Liver (tissue), 9 donors: ENCODE results near the gene TLR9. TPM values are rescaled to one million over a fixed set of nuclear protein-coding genes. Genes with fewer than 3 reads are reported as not detected.
A peak's percentile ranks its signal among the peaks of the same experiment; 100 is the strongest.

Experiments used
- DNase-seq: peaks from one replicate; pipeline ENCODE4 v3.0.0-alpha.2; 2017; ENCODE audit warnings: low spot score
- H3K27ac ChIP-seq, 2 donors: one replicate each; pipeline ENCODE4 v1.7.0; 2013; ENCODE audit warnings: inconsistent platforms in 2 of 2, low read length in 2 of 2, control low read depth in 1 of 2, low read depth in 1 of 2, mild to moderate bottlenecking in 1 of 2
- H3K27me3 ChIP-seq, 4 donors: one replicate each; pipeline versions ENCODE4 v1.6.1 to v1.7.0; 2013; ENCODE audit warnings: low read length in 3 of 4, inconsistent platforms in 1 of 4, mild to moderate bottlenecking in 1 of 4, moderate library complexity in 1 of 4; ENCODE audit not compliant: control insufficient read depth in 4 of 4, insufficient read depth in 4 of 4
- H3K36me3 ChIP-seq, 4 donors: one replicate each; pipeline versions ENCODE4 v1.6.1 to v1.7.0; 2013; ENCODE audit warnings: low read length in 3 of 4, mild to moderate bottlenecking in 3 of 4, low read depth in 1 of 4, moderate library complexity in 1 of 4; ENCODE audit not compliant: control insufficient read depth in 4 of 4, insufficient read depth in 3 of 4
- H3K4me1 ChIP-seq, 4 donors: one replicate each; pipeline versions ENCODE4 v1.6.1 to v1.7.0; 2013; ENCODE audit warnings: low read length in 3 of 4, mild to moderate bottlenecking in 3 of 4, moderate library complexity in 1 of 4; ENCODE audit not compliant: control insufficient read depth in 4 of 4, insufficient read depth in 4 of 4
- H3K4me3 ChIP-seq, 3 donors: one replicate each; pipeline versions ENCODE4 v1.6.1 to v1.7.0; 2013; ENCODE audit warnings: low read length in 3 of 3, control low read depth in 1 of 3, low read depth in 1 of 3, mild to moderate bottlenecking in 1 of 3
- H3K9ac ChIP-seq, 2 donors: one replicate each; pipeline ENCODE4 v1.7.0; 2013; ENCODE audit warnings: low read length in 2 of 2, mild to moderate bottlenecking in 2 of 2, moderate library complexity in 2 of 2, control low read depth in 1 of 2, low read depth in 1 of 2
- H3K9me3 ChIP-seq, 4 donors: one replicate each; pipeline versions ENCODE4 v1.6.1 to v1.7.0; 2013; ENCODE audit warnings: low read length in 3 of 4; ENCODE audit not compliant: control insufficient read depth in 4 of 4
- ATF3 ChIP-seq: IDR thresholded peaks from 2 replicates; pipeline ENCODE4 v1.6.1; 2016; ENCODE audit warnings: antibody characterized with exemption
- EGR1 ChIP-seq, 2 donors: IDR thresholded peaks; 2 replicates each; pipeline ENCODE4 v1.6.1; 2016 to 2018; ENCODE audit warnings: antibody characterized with exemption in 2 of 2, low read depth in 2 of 2
- FOXA1 ChIP-seq: IDR thresholded peaks from 2 replicates; pipeline ENCODE4 v1.6.1; 2016; ENCODE audit warnings: antibody characterized with exemption
- FOXA2 ChIP-seq: IDR thresholded peaks from 2 replicates; pipeline ENCODE4 v1.6.1; 2016; ENCODE audit warnings: antibody characterized with exemption
- GABPA ChIP-seq, 2 donors: IDR thresholded peaks in 1 of 2; conservative IDR thresholded peaks in 1 of 2; 2 replicates each; pipeline ENCODE4 v1.6.1; 2016; ENCODE audit warnings: antibody characterized with exemption in 2 of 2, mild to moderate bottlenecking in 1 of 2, moderate library complexity in 1 of 2
- HNF4A ChIP-seq, 2 donors: conservative IDR thresholded peaks; 2 replicates each; pipeline ENCODE4 v1.6.1; 2016; ENCODE audit warnings: antibody characterized with exemption in 2 of 2, mild to moderate bottlenecking in 2 of 2
- HNF4G ChIP-seq: IDR thresholded peaks from 2 replicates; pipeline ENCODE4 v1.6.1; 2016; ENCODE audit warnings: antibody characterized with exemption
- JUND ChIP-seq, 2 donors: IDR thresholded peaks; 2 replicates each; pipeline ENCODE4 v1.6.1; 2016; ENCODE audit warnings: antibody characterized with exemption in 2 of 2
- MAX ChIP-seq: IDR thresholded peaks from 2 replicates; pipeline ENCODE4 v1.6.1; 2016; ENCODE audit warnings: antibody characterized with exemption
- NR2F2 ChIP-seq: IDR thresholded peaks from 2 replicates; pipeline ENCODE4 v1.6.1; 2016; ENCODE audit warnings: antibody characterized with exemption
- RAD21 ChIP-seq, 2 donors: IDR thresholded peaks; 2 replicates each; pipeline ENCODE4 v1.6.1; 2016; ENCODE audit warnings: antibody characterized with exemption in 2 of 2, mild to moderate bottlenecking in 2 of 2
- RXRA ChIP-seq, 2 donors: IDR thresholded peaks; 2 replicates each; pipeline ENCODE4 v1.6.1; 2017 to 2018; ENCODE audit warnings: antibody characterized with exemption in 2 of 2, mild to moderate bottlenecking in 1 of 2
- SP1 ChIP-seq: IDR thresholded peaks from 2 replicates; pipeline ENCODE4 v1.6.1; 2018; ENCODE audit warnings: antibody characterized with exemption, mild to moderate bottlenecking
- TAF1 ChIP-seq: conservative IDR thresholded peaks from 2 replicates; pipeline ENCODE4 v1.6.1; 2016; ENCODE audit warnings: antibody characterized with exemption, mild to moderate bottlenecking
- YY1 ChIP-seq: IDR thresholded peaks from 2 replicates; pipeline ENCODE4 v1.6.1; 2016; ENCODE audit warnings: antibody characterized with exemption, mild to moderate bottlenecking
- ZBTB33 ChIP-seq: IDR thresholded peaks from 2 replicates; pipeline ENCODE4 v1.6.1; 2016; ENCODE audit warnings: antibody characterized with exemption
- WGBS: extraction: QIAGEN DNeasy Blood & Tissue Kit; methylation state at CpG from one replicate; pipeline ENCODE4 v1.1.7; 2013; 5-methylcytosine and 5-hydroxymethylcytosine counted together
- polyA plus RNA-seq, 2 donors: library from polyadenylated mRNA; stranded (reverse) in 1 of 2; unstranded in 1 of 2; fragments of 200-250 nt in 1 of 2; fragments of >200 nt in 1 of 2; fragmentation: Nextera tagmentation in 1 of 2; extraction: Ambion mirVana in 1 of 2; gene quantifications; one replicate each; pipeline versions ENCODE4 v1.2.1 to v1.2.3, GENCODE V29; 2013 to 2015
- total RNA-seq, 2 donors: library from RNA; depleted of rRNA; stranded (reverse); fragments of >200 nt; gene quantifications; one replicate each; pipeline ENCODE4 v1.2.3, GENCODE V29; 2014
- donor health status: healthy.
- donor health status: healthy.
- donor health status: healthy.
- donor health status: healthy.
- donor health status: healthy.

The TLR9 gene
- total and polyA plus RNA-seq, 4 donors: 0.02 TPM; not detected in 3

GRCh38 chr3:52270252-52270754, 44.9 kb upstream of the TLR9 start:
- H3K4me1 ChIP-seq: peaks cover 1 to 35% (median 25%) of the 10 kb centered on the region in 4 donors
- no peak for DNase-seq
- no peak overlapping the region for H3K4me3 ChIP-seq
- no peak overlapping the region for H3K9ac ChIP-seq
- H3K27ac ChIP-seq: peak overlapping the region; percentile 11 to 38
- H3K27me3 ChIP-seq: no peaks in the 10 kb centered on the region
- no peaks in the 10 kb centered on the region for H3K9me3 ChIP-seq
- no peak for TF ChIP-seq RXRA (IDR thresholded peaks at IDR 0.05)
- peak in 1 of 2 donors; percentile 8 for TF ChIP-seq HNF4A (conservative IDR thresholded peaks at IDR 0.05)
- TF ChIP-seq SP1: peak; percentile 13
- no peak for TF ChIP-seq HNF4G
- TF ChIP-seq NR2F2: peak; percentile 42
- TF ChIP-seq ATF3: no peak
- 32% methylated on average over 9 of the region's 9 CpGs for WGBS
- peaks cover 16 to 30% (median 21%) of the 10 kb centered on the region in 4 donors for H3K36me3 ChIP-seq

GRCh38 chr3:52269776-52270175, 44.3 kb upstream of the TLR9 start:
- no peak overlapping the region for H3K4me3 ChIP-seq
- peak overlapping the region in 1 of 2 donors; percentile 38 for H3K27ac ChIP-seq

GRCh38 chr3:52268036-52268435, 42.6 kb upstream of the TLR9 start:
- 90% methylated on average over 7 of the region's 7 CpGs for WGBS
- H3K9ac ChIP-seq: no peak overlapping the region
- no peak for DNase-seq
- peaks cover 22 to 43% (median 33%) of the 10 kb centered on the region in 4 donors for H3K36me3 ChIP-seq
- H3K4me3 ChIP-seq: no peak overlapping the region
- no peaks in the 10 kb centered on the region for H3K27me3 ChIP-seq
- peaks cover 1 to 24% (median 18%) of the 10 kb centered on the region in 4 donors for H3K4me1 ChIP-seq
- H3K9me3 ChIP-seq: no peaks in the 10 kb centered on the region
- TF ChIP-seq TAF1 (no peak), SP1 (no peak), HNF4A (conservative IDR thresholded peaks at IDR 0.05) (no peak), MAX (no peak), ATF3 (no peak)
- no peak overlapping the region for H3K27ac ChIP-seq

More at GRCh38 chr3:52269776-52270175, 44.3 kb upstream of the TLR9 start:
- Histone ChIP-seq H3K9ac (no peak overlapping the region), H3K27me3 (no peaks in the 10 kb centered on the region), H3K36me3 (peaks cover 18 to 30% (median 22%) of the 10 kb centered on the region in 4 donors), H3K4me1 (peaks cover 1 to 31% (median 23%) of the 10 kb centered on the region in 4 donors), H3K9me3 (no peaks in the 10 kb centered on the region)
- WGBS: 61% methylated on average over 3 of the region's 3 CpGs
- no peak for DNase-seq
- TF ChIP-seq FOXA2: no peak
- TF ChIP-seq YY1: no peak
- TF ChIP-seq NR2F2: no peak
- TF ChIP-seq FOXA1: no peak
- no peak for TF ChIP-seq HNF4A (conservative IDR thresholded peaks at IDR 0.05)
- TF ChIP-seq JUND (IDR thresholded peaks at IDR 0.05): no peak
- TF ChIP-seq EGR1 (IDR thresholded peaks at IDR 0.05; ENCODE audit: low read depth in 2 of 2): no peak
- no peak for TF ChIP-seq SP1
- no peak for TF ChIP-seq RXRA (IDR thresholded peaks at IDR 0.05)
- no peak for TF ChIP-seq RAD21 (IDR thresholded peaks at IDR 0.05)
- TF ChIP-seq ATF3: no peak
- no peak for TF ChIP-seq HNF4G
- no peak for TF ChIP-seq ZBTB33
- TF ChIP-seq GABPA (IDR thresholded peaks at IDR 0.05 in 1 of 2, conservative IDR thresholded peaks at IDR 0.05 in 1 of 2): no peak
